ENCODE measurements around the gene MSH5.

Gene MSH5

DNA sequence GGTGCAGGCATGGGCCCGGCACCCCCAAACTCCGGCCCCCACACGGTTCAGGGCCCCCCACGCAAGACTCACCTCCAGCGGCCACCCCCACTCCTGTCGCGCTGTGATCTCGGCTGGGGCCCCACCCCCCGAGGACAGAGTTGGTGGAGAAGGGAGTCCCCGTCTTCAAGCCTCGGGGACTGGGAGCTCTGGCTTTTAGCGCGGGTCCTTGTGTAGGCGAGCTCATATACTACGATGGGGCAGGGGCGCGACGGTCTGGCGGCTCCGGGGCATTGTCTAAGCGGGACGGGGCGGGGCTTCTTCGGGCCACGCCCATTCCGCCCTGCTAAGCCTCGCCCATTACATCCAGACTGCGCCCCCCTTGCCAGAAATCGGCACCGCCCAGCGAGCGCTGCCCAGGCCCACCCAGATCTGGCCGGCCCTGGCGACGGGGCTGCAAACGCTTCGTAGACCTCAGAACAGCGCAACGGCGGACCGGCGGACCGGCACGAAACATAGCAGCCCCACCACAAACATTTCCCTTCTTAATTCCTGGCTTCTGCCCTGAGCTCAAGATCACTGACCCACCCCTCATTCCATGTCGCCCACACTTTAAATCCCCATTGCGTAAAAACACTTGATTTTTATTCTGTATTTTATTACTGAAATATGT, 9.7 kb upstream of the MSH5 start:
- peak; percentile 74 to 80 for DNase-seq

DNA sequence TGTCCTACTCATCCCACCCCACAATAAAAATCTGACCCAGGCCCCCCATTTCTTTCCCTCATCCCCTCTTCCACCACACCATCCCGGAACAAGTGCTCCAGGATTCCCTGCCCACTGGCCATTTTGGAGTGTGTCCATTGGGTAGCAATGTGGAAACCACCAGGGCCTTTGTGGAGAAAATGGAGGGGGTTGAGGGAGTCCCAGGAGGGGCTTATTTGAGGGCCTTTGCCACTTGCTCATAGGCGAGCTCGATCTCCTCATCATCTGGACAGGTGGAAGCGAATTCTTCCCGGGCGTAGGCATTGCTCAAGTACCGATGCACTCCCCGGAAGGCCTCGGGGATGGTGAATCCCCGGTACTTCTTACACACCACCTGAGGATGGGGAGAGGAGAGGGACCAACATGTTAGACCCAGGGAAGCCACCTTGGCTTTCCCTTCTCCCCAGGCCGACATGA, 9.1 kb upstream of the MSH5 start:
- no peak for DNase-seq

DNA sequence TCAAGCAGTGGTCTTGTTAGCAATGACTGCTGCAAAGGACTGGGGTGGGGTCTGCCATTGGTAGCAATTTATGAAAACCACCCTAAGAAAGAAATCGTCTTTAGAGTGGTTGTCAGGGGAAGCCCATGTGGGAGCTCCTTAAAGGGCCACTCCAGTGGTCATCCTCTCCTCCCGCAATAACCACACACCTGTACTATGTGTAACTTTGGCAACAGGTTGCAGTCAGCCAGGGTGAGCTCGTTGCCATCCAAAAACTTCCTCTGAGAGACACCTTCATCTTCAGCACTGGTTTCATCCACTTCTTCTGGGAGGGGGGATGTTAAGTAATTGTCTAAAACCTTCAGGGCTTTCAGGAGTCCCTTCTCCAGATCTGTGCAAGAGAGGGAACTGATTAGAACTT, 7.8 kb upstream of the MSH5 start:
- DNase-seq, result no peak

DNA sequence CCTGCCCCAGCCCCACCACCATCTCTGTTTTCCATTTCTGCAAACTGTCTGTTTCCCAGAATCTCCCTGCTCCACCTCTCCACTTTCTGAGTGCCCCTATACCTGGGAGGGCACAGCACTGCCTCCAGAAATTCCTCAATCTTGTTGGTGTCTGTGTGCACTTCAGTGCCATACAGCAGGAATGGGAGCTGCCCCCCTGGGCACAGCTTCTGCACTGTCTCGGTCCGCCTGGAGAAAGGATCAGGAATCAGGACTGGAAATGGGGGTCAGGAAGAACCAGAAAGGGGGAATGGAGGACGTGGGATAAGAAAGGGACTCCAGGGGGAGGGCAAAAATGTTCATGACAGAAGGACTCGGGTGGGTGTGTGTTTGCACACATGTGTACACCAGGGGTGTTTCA, 6.1 kb upstream of the MSH5 start:
- DNase-seq, result no peak

DNA sequence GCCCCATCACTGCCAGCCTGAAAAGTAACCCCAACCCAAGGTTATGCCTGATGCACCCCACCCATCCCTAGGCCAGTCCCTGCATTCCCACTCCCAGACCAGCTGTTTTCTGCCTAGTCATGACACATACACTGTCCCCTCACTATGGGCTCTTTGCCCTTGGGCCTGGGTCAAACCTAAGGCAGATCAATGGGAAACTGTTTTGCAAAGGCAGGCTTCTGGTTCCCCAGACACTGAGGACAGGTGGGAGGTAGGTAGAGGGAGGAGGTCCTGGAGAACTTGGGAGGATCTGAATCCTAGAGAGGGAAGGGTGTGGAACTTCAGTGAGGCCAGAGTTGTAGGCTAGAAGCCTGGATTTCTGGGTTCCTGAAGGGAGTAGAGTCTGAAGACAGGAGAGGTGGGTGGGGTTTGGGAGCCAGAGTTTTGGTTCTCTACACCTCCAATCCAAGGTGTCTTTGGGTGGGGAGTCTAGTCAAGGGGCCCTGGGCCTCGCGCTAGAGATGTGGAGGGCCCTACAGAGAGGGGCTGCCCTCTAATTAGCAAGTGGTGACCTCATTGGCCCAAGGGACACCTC, 5.5 kb upstream of the MSH5 start:
- DNase-seq, result no peak

DNA sequence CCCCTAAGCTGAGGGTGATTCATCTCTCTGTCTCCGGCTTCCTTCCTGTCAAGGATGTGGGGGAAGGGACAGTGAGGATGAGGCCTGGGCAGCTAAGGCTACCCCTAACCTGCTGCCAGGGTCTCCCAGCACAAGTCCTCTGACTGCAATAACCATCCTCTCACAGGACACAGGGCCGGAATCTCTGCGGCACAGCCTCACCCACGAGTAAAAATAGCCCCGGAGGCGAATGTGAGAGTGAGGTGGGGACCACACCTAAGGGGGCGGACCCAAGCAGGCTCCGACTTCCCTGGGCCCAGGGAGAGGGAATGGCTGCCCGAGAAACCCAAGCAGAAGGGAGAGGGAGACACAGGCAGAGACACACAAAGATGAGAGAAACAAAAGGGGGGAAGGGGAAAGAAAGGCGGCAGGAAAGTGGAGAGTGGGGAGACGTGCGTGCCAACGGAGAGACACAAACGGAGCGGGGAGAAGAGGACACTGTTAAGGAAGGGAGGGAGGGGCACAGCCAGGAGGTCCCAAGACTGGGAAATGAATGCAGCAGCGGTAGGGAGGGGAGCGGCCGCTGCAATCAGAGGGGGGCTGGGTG, 4.9 kb upstream of the MSH5 start:
- DNase-seq, result peak; percentile 78 to 83

DNA sequence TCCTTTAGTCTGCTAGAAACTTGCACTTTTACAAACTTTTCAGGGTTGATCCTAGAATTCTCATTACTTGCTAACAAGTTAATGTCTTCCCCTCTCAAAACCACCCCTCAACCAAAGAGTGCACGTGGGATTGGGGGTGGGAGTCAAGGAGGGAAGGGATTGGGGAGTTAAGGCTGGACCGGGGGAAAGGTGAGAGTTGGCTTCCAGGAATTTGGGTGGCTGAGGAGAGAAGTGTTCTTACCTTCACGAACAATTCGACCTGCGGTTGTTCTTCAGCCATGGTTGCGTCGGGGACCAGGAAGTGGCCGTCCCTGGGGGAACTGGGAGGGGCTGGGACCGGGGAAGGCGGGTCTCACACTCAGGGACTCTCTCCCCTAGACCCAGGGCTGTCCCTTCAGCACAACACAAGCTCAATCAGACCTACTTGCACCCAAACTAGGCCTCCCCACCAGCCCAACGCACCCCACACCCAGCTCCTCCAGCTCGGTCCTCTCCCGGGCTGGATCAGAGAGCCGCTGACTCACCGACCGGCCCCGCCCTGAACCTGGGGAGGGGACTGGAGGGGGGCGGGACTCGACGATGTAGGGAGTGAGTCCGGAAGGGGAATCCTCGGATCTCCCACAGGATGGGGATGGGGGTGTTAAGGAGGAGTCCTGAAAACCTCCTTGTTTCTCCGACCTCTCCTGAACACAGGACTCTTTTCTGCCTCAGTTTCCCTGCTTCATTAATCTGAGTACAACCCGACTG, 3.6 kb upstream of the MSH5 start, which contains the start of gene CLIC1:
Gene CLIC1, minus strand, starts transcription at position 510 of the 747 bp plus-strand sequence. Its CDS starts 230 bp downstream, at position 280.
- DNase-seq, result peak; percentile 87

DNA sequence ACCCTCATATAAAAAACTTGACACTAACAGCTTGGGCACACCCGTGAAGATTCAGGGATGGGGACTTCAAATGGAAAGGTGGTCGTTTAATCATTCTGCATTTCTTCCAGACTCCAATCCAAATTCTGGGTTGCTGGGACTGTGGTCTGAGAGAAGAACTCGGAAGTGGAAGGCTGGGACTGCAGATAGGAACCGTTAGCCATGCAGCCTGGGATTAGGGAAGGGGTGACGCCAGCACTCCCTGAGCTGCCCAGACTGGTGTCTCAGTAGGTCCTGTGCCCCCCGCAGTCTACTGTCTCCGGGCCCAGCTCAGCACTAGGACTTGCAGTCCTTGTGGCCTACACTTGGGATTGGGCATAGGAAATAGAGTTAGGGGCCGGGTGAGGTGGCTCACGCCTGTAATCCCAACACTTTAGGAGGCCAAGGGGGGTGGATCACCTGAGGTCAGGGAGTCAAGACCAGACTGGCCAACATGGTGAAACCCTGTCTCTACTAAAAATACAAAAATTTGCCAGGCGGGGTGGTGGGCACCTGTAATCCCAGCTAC, 3.0 kb upstream of the MSH5 start:
- DNase-seq, result peak in 1 of 2 donors; percentile 26

DNA sequence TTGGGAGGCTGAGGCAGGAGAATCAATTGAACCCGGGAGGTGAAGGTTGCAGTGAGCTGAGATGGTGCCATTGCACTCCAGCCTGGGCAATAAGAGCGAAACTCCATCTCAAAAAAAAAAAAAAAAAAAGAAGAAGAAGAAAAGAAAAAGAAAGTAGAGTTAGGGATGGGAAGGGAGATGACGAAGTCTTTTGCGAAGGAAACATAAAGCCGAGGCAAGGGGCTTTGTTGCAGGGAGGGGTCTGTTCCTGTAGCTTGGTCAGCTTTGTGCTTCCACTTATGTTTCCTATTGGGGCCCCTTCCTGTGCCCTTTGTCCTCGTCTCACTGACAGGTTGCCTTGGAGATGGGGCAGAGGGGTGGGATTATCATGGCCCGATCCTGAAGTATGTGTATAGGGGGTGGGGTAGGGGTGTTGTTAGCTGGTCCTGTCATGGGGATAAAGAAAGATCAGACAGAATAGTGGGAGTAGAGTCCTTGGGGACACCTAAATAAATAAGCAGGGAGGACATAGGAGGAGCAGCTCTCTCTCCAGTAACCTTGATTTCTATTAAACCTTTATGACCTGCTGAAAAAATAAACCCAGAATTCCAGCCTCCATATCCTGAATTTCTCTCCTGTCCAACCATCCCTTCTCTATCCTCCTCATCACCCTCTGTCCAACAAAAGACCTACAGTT, 2.4 kb upstream of the MSH5 start:
- DNase-seq, result peak; percentile 58 to 63

DNA sequence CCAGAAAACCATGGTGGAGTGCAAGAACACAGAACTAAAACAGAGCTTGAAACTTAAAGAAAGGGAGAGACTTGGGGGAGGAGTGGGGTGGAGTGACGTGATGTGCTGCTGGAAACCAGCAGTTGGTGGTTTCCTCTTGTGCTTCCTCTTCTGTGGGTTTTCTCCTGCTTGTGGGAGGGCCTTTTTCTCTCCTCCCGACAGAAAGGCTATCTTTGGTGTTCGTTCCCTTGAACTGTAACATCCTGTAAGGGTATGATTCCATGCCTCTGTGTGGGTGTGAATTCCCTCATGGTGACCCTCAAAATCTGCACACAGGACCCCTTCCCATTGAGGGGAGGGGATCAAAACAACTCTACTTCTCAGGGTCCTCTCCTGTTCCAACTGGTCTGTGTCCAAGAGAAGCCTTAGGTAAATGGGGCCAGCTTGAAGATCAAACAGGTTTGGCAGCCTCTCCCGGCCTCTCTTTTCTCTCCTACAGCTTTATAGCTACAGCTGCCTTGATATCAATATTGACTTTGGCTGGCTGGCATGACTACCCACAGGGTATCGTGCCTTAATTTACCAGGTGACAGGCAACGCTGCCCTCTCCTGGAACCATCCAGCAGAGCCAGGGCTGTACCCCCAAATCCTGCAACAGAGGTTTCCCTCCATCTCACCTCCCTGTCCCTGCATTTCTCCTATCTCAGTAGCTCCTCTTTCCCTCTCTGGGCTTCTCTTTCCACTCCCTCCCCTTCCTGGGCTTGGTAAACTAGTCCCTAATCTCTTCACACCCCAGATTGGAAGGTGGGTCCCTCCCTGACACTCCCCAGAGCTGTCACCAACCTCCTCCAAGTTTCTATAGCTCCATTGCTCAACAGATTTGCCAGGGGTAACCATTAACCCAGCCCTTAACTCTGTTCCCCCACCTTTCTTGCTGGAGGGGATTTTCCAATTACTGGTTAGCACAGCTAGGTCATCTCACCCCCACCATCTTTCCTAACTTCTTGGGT, 1.5 kb upstream of the MSH5 start:
- peak; percentile 87 to 88 for DNase-seq

DNA sequence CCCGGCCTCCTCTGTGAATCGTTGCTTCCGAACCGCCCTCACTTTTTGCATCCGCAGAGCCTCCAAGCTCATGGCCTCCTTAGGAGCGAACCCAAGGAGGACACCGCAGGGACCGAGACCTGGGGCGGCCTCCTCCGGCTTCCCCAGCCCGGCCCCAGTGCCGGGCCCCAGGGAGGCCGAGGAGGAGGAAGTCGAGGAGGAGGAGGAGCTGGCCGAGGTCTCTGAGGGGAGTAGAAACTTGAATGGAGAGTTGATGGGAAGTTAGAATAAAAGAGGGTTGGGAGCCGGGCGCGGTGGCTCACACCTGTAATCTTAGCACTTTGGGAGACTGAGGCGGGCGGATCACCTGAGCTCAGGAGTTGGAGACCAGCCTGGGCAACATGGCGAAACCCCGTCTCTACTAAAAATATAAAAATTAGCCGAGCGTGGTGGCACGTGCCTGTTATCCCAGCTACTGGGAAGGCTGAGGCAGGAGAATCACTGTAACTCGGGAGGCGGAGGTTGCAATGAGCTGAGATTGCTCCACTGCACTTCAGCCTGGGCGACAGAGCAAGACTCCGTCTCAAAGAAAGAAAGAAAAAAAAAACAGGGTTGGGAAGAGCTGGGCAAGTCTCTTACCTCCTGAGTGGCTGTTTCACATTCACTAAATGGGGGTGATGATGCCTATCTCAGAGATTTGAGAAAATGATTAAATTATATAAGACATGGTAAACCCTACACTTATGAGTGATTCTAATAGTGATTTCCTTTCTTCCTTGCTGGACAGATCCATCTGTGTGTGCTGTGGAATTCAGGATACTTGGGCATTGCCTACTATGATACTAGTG, 805 bp downstream of the MSH5 start:
- DNase-seq, result no peak

DNA sequence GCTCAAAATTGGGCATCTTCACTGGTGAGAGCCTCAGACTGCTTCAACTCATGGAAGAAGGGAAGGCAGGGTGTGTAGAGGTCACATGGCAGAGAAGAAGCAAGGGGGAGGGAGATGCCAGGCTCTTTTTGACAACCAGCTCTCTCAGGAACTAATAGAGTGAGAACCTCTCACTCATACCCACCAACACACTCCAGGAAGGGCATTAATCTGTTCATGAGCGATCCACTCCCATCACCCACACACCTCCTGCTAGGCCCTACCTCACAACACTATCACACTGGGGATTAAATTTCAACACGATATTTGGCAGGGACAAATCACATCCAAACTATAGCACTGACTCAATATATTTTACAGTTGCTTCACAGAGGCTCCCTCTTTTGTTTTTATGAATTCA, 2.0 kb downstream of the MSH5 start:
- DNase-seq, result no peak

DNA sequence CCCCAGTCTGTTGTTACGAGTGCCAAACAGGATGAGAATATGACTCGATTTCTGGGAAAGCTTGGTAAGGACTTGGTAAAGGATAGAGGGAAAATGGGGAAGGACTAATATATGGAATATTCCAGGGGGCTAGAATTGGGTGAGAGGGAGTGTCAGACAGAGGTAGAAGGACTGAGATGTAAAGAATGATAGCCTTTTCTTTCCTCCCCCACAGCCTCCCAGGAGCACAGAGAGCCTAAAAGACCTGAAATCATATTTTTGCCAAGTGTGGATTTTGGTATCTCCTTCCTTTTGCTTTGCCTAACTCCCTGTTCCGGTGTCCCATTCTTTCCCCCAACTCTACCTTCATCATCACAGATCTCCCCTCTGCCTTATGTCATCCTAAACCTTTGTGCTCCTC, 3.1 kb downstream of the MSH5 start:
- no peak for DNase-seq

DNA sequence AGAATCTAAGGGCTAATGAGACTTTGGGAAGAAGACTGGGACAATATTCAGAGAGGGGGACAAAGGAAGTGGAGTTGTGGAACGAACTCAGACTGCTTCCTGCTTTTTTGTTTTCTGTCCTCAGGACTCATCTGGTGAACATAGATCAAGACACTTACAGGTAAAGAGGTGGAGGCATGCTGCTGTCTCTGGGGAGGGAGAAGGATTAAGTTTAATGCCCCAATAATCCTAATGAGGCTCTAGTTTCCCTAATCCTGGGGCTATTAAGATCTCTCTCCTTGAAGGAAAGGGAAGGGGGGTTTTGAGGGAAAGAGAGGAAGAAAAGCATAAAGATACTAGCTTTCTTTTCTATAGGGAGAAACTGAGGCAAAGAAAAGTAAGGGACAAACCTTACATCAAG, 4.6 kb downstream of the MSH5 start:
- DNase-seq, result no peak

DNA sequence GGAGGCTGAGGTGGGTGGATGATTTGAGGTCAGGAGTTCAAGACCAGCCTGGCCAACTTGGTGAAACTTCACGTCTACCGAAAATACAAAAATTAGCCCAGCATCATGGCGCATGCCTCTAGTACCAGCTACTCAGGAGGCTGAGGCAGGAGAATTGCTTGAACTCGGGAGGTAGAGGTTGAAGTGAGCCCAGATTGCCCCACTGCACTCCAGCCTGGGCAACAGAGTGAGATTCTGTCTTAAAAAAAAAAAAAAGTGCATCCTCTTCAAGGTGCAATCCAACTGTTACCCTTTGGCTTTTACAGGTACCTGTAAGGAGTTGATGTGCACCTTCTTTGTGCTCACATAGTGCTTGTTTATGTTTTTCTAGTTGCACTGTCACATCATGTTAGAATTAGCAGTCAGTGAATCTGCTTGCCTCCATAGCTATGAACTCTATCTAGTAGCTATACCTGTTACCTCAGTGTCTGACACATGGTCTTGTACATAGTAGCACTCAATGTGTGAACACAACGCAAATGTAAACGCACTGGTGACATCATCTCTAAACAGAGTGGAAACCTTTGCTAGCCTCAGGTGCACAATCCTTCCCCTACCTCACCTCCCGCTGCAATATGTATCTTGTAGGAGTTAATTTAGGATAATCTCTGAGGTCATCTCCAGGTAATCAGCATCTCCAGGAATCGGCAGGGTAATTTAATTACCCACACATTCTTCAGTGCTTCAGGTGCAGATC, 9.7 kb downstream of the MSH5 start:
- no peak for DNase-seq

DNA sequence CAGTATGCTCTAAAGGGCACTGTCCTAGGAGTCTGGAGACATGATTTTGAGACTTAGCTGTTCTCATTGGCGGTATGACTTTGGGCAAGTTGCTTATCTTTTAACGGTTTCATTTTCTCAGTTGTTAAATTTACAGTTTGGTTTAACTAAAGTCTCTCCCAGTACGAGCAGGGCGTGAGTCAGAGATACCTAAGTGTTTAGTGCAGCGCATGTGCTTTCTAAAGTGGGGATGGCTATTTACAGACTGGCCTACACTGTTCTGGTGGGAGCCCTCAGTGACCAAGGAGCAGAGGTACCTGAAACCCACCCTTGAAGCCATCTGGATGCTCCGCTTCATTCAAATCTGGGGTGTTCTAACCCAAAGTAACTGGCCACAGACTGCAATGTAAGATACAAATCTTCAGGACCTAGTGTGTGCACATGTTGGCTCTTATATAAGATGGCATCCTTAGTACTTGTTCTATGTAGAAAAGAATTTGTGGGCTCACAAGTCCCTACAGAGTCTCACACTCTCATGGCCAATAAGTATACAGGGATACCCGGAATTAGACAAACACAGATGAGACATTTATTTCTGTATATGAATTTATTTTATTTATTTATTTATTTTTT, 10.7 kb downstream of the MSH5 start:
- DNase-seq, result no peak

DNA sequence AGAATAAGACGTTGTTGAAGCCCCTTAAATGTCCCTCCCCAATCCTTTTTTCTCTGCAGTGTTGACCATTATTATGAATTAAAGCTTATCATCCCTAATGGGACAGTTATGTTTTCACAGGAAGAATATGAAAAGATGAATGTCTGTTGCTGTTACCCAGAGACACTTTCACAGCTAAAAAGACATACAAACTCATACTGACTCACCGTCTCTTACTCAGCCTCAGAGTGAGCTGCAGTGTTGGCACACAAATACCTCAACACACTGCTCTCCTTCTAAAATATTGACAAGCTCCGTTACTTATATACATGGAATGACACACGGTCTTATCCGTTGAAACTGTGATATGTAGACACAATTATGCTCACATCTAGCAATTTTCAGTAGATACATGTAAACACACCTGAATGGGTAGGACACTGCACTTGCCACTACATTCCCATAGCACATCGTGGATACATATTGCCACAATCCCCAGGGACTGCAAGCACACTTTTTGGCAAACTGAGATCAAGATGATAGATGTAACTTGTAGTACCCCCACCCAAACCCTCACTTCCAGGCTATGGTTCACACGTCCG, 13.0 kb downstream of the MSH5 start:
- DNase-seq, result no peak

DNA sequence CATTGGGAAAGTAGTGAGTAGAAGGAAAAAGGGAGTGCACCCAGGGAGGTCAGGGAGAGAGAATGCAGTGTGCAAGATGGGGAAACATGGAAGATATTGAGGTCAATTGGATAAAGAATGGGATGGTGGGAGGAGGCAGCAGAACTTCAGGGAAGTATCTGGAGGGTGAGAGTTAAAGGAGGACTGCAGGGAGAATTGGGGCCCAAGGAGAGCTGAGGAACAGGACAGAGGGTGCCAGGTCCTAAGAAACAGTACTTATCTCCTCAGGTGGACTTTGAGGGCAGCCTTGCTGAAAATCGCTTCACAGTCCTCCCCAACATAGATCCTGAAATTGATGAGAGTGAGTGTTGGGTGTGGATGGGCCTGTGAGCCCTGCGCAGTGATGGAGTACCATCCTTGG, 18.5 kb downstream of the MSH5 start:
- DNase-seq, result no peak

DNA sequence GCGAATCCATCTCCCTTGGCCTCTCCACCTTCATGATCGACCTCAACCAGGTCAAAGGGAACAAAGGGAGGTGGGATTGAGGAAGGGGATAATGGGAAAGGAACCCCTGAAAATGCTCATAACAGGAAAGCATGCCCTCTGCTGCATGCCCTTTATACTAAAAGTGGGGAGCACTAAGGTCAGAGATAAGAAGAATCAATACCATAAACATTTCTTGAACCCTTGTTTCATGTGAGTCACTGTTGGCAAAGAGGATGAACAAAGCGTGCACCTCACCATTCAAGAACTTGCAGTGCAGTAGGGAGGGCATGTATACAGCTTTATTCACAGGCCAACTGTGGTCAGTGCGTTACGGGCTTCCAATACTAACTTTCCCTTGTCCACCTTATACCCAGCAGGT, 21.0 kb downstream of the MSH5 start:
- no peak for DNase-seq
